Right cardiac atrium (tissue), 5 donors: ENCODE measurements around the gene SORL1-AS1.
"Not testable (repeated sequence)": the region's sequence is repeated elsewhere in the genome, so short reads cannot be mapped to it uniquely, and the experiment has no call there.

ENCODE experiments used
- ATAC-seq, 2 donors: fragments of 200-7000 bp; cut with Tn5 transposase; one replicate each; pipeline versions ENCODE4 v1.8.0 to v1.9.1; 2020; ENCODE audit warnings: moderate library complexity in 2 of 2, mild to moderate bottlenecking in 1 of 2
- DNase-seq, 3 donors: peaks; one replicate each; pipeline ENCODE4 v3.0.0-alpha.2; 2020
- H3K27ac ChIP-seq: one replicate; pipeline ENCODE4 v1.5.1; 2013; ENCODE audit warnings: mild to moderate bottlenecking, low read length, control low read depth, moderate library complexity
- H3K27me3 ChIP-seq: one replicate; pipeline ENCODE4 v1.6.1; 2013; ENCODE audit not compliant: control insufficient read depth, insufficient read depth
- H3K4me1 ChIP-seq: one replicate; pipeline ENCODE4 v1.6.1; 2013; ENCODE audit warnings: low read length; ENCODE audit not compliant: control insufficient read depth, insufficient read depth
- H3K4me3 ChIP-seq: one replicate; pipeline ENCODE4 v1.5.1; 2013; ENCODE audit warnings: low read length, control low read depth
- H3K9me3 ChIP-seq: one replicate; pipeline ENCODE4 v1.6.1; 2013; ENCODE audit warnings: low read length; ENCODE audit not compliant: control insufficient read depth
- WGBS: extraction: QIAGEN DNeasy Blood & Tissue Kit; methylation state at CpG from one replicate; pipeline ENCODE4 v1.1.7; 2013; 5-methylcytosine and 5-hydroxymethylcytosine counted together
- intact Hi-C, 4 donors: fragments of 100-400 bp; cut with DNase I; formaldehyde crosslinking; loops; one replicate each; pipeline versions ENCODE4 v1.11.0 to v1.14.0; 2022 to 2023
- donor health status: healthy with polysubstance abuse.
- donor health status: DM: no; HTN: yes; CAD: no.
- donor health status: DM: no; HTN: no; CAD: no.
- donor health status: DM: no; HTN: yes; CAD: no; lungs with severe emphysema.
- donor health status: DM: yes; HTN: yes; CAD: no.

Gene SORL1-AS1

GRCh38 chr11:121485216-121485615, 32.4 kb upstream of the SORL1-AS1 start:
- WGBS, result 81% methylated on average over 7 of the region's 7 CpGs
- no peak for ATAC-seq
- DNase-seq, result no peak

DNA sequence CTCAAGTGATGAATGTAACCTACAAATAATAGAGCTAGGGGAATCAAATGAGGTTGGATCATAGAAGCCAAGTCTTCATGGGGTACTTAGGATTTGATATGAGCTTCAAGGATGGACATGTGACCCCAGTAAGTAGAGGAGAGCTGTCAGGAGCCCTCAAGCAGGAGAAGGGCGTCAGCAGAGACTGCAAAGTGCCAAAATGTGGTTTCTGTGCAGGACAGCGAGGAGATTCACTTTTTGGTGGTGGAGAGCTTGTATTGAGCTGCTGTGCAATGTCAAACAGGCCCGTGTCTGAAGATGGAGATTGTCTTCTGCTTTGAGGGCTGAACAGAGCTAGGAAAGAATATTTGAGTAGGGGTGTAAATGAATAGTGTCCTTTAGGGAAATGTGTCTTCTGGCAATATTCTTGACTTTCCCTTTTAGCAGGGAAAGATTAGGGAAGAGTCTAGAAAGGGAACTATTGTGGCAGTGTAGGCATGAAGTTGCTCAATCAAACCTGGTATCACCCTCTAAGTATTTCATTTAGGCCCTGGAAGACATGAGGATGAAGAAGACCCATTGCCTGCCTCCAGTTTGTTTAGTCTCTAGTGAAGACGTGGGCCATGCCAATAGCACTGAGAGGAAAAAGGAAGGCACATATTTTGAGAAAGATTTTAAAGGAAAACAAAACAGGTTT, 31.2 kb upstream of the SORL1-AS1 start:
- DNase-seq, result no peak
- intact Hi-C loops, result no loop called here
- H3K9me3 ChIP-seq, result no peaks in the 10 kb centered on the region
- 74% methylated on average over 4 of the region's 4 CpGs for WGBS
- no peaks in the 10 kb centered on the region for H3K27me3 ChIP-seq
- no peak for ATAC-seq
- no peak overlapping the region for H3K4me3 ChIP-seq
- no peak overlapping the region for H3K27ac ChIP-seq
- no peaks in the 10 kb centered on the region for H3K4me1 ChIP-seq

More at GRCh38 chr11:121485216-121485615, 32.4 kb upstream of the SORL1-AS1 start:
- Histone ChIP-seq H3K4me3 (no peak overlapping the region), H3K27me3 (no peaks in the 10 kb centered on the region), H3K4me1 (no peaks in the 10 kb centered on the region), H3K27ac (no peak overlapping the region), H3K9me3 (no peaks in the 10 kb centered on the region)
- intact Hi-C loops, result no loop called here

GRCh38 chr11:121482231-121483129, 29.7 kb upstream of the SORL1-AS1 start:
- ATAC-seq, result peak in 1 of 2 donors; percentile 47
- intact Hi-C loops, result no loop called here
- no peak overlapping the region for H3K27ac ChIP-seq
- no peaks in the 10 kb centered on the region for H3K27me3 ChIP-seq
- no peak for DNase-seq
- H3K4me1 ChIP-seq, result no peaks in the 10 kb centered on the region
- H3K4me3 ChIP-seq, result no peak overlapping the region
- WGBS, result 74% methylated on average over 9 of the region's 9 CpGs
- no peaks in the 10 kb centered on the region for H3K9me3 ChIP-seq

- H3K4me3 ChIP-seq, H3K4me1 ChIP-seq, H3K27ac ChIP-seq, intact Hi-C loops, DNase-seq, ATAC-seq, H3K27me3 ChIP-seq, H3K9me3 ChIP-seq: not testable (repeated sequence)
- 83% methylated on average over 2 of the region's 2 CpGs for WGBS
Measured at GRCh38 chr11:121481484-121482230, 28.9 kb upstream of the SORL1-AS1 start.

GRCh38 chr11:121479698-121480238, 27.0 kb upstream of the SORL1-AS1 start:
- Histone ChIP-seq H3K27me3 (no peaks in the 10 kb centered on the region), H3K4me1 (no peaks in the 10 kb centered on the region), H3K9me3 (no peaks in the 10 kb centered on the region), H3K27ac (no peak overlapping the region), H3K4me3 (no peak overlapping the region)
- intact Hi-C loops, result no loop called here
- ATAC-seq (no peak), DNase-seq (no peak)
- WGBS, result 88% methylated on average over 7 of the region's 7 CpGs

- H3K9me3 ChIP-seq, result no peaks in the 10 kb centered on the region
- no peaks in the 10 kb centered on the region for H3K4me1 ChIP-seq
- DNase-seq (no peak), ATAC-seq (no peak)
- 49% methylated on average over 25 of the region's 25 CpGs for WGBS
- H3K4me3 ChIP-seq, result no peak overlapping the region
- intact Hi-C loops, result no loop called here
- no peak overlapping the region for H3K27ac ChIP-seq
- no peaks in the 10 kb centered on the region for H3K27me3 ChIP-seq
Measured at GRCh38 chr11:121478895-121479697, 26.3 kb upstream of the SORL1-AS1 start.

- H3K27me3 ChIP-seq, result no peaks in the 10 kb centered on the region
- DNase-seq (no peak), ATAC-seq (no peak)
- intact Hi-C loops, result no loop called here
- WGBS, result 94% methylated on average over 18 of the region's 18 CpGs
- H3K4me3 ChIP-seq, result no peak overlapping the region
- H3K4me1 ChIP-seq, result no peaks in the 10 kb centered on the region
- H3K27ac ChIP-seq, result no peak overlapping the region
- H3K9me3 ChIP-seq, result no peaks in the 10 kb centered on the region
Measured at GRCh38 chr11:121478226-121478894, 25.6 kb upstream of the SORL1-AS1 start.

GRCh38 chr11:121476379-121477032, 23.7 kb upstream of the SORL1-AS1 start:
- H3K27me3 ChIP-seq, result no peaks in the 10 kb centered on the region
- DNase-seq, result no peak
- no peak overlapping the region for H3K27ac ChIP-seq
- H3K9me3 ChIP-seq, result no peaks in the 10 kb centered on the region
- no peak overlapping the region for H3K4me3 ChIP-seq
- no peaks in the 10 kb centered on the region for H3K4me1 ChIP-seq
- intact Hi-C loops, result no loop called here
- ATAC-seq, result no peak
- WGBS, result 72% methylated on average over 5 of the region's 5 CpGs

- WGBS, result 96% methylated on average over 7 of the region's 7 CpGs
Measured at GRCh38 chr11:121474680-121475079, 21.9 kb upstream of the SORL1-AS1 start.

More at GRCh38 chr11:121474680-121475079, 21.9 kb upstream of the SORL1-AS1 start:
- intact Hi-C loops, result no loop called here
- DNase-seq (no peak), ATAC-seq (no peak)
- H3K4me1 ChIP-seq, result no peaks in the 10 kb centered on the region
- no peak overlapping the region for H3K4me3 ChIP-seq
- no peak overlapping the region for H3K27ac ChIP-seq
- no peaks in the 10 kb centered on the region for H3K27me3 ChIP-seq
- no peaks in the 10 kb centered on the region for H3K9me3 ChIP-seq
